AG10803 (cell line): Measurements from ENCODE around the gene RGS1.

Experiments used
- DNase-seq: peaks from one replicate; pipeline ENCODE4 v3.0.0; 2010; ENCODE audit warnings: low read depth
- H3K4me3 ChIP-seq: 2 replicates; pipeline ENCODE4 v1.5.1; 2011; ENCODE audit warnings: mild to moderate bottlenecking, low read length, control low read depth
- TF ChIP-seq, protein P1 (sequence below): conservative IDR thresholded peaks from 2 replicates; pipeline ENCODE4 v1.5.1; 2011; ENCODE audit warnings: mild to moderate bottlenecking, low read length, control low read depth, inconsistent platforms

RGS1 gene

DNA sequence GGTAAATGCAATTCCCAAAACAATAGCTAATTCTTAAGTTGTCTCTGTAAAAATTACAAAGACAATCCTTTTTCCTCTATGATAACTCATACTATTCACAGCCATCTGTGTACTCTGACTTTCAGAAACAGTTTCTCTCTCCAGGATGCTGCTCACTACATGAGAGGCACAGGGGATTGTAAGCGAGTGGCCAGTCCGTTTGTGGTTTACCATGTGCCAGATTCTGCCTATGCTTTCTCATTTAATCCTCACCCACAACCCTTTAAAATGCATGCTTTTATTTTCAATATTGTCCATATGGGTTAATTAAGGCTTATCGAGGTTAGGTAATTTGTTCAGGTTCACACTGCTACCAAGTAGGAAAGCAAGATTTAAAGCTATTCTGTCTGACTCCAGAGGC, 23.0 kb downstream of the RGS1 start:
- TF ChIP-seq, protein P1, sequence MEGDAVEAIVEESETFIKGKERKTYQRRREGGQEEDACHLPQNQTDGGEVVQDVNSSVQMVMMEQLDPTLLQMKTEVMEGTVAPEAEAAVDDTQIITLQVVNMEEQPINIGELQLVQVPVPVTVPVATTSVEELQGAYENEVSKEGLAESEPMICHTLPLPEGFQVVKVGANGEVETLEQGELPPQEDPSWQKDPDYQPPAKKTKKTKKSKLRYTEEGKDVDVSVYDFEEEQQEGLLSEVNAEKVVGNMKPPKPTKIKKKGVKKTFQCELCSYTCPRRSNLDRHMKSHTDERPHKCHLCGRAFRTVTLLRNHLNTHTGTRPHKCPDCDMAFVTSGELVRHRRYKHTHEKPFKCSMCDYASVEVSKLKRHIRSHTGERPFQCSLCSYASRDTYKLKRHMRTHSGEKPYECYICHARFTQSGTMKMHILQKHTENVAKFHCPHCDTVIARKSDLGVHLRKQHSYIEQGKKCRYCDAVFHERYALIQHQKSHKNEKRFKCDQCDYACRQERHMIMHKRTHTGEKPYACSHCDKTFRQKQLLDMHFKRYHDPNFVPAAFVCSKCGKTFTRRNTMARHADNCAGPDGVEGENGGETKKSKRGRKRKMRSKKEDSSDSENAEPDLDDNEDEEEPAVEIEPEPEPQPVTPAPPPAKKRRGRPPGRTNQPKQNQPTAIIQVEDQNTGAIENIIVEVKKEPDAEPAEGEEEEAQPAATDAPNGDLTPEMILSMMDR, result no peak
- no peak overlapping the region for H3K4me3 ChIP-seq
- DNase-seq, result no peak

DNA sequence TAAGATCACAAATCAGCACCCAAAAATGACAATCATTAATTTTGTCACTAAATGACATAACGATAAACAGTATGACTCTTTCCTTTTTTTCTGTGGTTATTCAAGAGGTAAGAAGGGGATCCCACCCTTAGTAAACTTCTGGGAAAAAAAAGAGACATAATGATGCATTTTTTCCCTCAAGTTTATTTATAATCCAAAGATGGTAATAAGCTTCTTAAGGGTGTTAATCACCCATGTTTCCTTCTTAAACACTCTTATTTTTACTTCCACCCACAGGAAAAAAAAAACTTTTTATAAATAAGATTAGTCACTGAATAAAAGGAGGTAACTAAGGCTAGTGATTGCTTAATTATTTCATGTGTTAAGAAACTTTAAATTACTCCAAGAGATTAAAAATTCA, 24.7 kb downstream of the RGS1 start:
- H3K4me3 ChIP-seq, result no peak overlapping the region
- no peak for DNase-seq
- TF ChIP-seq, protein P1, result no peak

DNA sequence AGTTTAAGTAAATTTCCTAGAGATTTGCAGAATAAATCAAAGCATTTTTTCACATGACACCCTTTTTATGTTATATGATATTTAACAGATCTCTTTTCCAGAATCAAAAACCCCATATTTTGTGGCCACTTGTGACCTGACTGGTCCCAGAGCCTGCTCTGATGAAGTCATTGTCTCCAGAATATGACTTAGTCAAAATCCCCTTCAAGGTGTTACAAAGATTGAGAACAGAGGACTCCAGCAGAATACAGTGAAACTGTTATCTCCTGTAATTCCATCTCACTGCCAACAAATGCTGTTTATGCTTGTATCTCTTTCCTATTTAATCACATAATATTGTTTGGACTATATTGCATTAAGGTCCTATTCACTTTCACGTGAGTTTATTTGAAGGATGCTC, 25.6 kb downstream of the RGS1 start:
- TF ChIP-seq, protein P1, result no peak
- no peak overlapping the region for H3K4me3 ChIP-seq

DNA sequence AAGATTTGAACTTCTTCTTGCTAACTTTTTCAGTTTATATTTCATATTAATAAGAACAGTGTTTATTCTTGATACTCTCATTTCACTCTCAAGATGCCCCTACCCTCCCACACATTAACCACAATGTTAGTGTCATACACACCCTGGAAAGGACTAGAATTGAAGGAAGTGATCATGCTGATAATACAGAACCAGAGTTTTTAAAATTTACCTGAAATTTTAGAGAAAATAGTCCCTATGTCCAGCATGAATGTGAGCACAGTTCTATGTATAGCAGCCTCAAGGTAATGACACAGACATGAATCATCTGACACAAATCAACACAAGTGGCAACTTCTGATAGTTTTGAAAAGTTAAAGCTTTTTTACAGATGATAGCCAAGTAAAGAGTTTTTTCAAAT, 26.0 kb downstream of the RGS1 start:
- no peak for DNase-seq
- TF ChIP-seq, protein P1, result no peak
- no peak overlapping the region for H3K4me3 ChIP-seq

More for the DNA sequence above, 25.6 kb downstream of the RGS1 start:
- no peak for DNase-seq

DNA sequence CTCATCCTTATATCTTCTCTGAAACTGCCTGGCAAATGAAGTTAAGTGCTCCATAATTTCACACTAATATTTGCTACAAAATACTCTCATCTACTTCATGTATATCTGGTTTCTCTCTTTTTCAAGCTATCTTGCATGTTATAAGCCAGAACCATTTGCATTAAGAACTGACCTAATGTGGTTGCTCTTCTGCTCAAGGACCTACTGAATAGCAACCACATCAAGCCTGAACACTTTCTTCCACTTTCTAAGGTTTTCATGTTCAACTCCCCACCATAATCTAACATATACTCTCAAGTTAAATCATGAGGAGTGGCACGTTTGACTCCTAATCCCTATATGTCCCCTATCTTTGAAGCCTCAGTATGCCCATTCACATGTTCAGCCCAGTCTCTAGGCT, 27.2 kb downstream of the RGS1 start:
- TF ChIP-seq, protein P1, result no peak
- no peak for DNase-seq
- no peak overlapping the region for H3K4me3 ChIP-seq

DNA sequence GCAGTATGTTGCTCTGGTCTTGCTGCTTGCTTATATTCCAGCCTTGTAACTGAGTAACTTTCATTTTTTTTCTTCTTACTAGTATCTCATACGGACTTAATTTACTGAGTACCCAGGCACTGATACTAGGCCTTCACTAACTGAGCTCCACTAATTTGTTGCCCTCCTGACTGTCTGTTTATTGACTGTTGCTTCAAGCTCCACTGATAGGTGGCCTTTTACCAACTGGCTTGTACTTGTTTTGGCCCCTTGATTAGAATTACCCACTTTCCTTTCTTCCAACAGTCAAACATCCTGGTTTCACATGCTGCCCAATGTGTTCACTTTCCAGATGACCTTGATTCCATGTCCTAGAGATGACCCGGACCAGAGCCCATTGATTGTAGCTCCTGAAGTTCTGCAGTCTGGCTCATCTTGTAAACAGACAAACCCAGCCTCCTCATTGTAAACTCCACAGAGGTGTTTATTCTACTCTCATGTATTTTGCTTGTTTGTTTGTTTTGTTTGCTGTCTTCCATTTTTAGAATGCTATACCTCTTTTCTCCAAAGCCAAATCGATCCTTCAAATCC, 27.7 kb downstream of the RGS1 start:
- TF ChIP-seq, protein P1, result no peak
- H3K4me3 ChIP-seq, result no peak overlapping the region
- DNase-seq, result no peak

DNA sequence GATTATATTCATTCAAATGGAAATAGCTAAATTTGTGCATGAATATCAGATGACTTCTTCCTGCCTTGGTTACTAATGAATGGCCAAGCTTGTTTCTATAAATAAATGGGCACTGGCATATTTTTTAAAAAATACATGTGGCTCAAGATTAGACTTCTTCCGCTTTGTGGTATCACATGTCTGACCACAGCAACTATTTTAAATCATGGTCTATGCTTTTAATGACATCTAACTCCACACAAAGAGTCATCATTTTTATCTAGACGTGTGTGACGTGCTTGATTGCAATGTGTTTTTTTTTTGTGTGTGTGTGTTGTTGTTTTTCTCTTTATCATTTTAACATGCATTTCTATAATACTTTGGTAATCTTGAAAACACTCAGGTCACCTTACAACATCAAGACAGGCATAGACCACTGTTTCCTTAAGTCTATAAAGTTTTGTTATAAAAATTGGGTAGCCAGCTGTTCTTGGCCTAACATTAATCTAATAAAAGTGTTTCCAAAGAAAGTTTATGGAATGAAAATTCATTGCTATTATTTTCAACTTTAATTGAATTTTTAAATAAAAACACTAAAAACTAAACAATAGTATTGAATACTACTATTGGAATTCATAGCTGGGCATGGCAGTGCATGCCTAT, 29.5 kb downstream of the RGS1 start:
- DNase-seq, result no peak
- TF ChIP-seq, protein P1, result no peak
- no peak overlapping the region for H3K4me3 ChIP-seq
